Upper lobe of left lung (tissue), 6 donors: Measurements from ENCODE around the gene LAIR2. TPM values are rescaled to one million over a fixed set of nuclear protein-coding genes. Genes with fewer than 3 reads are reported as not detected.

Experiments
- ATAC-seq, 2 donors: fragments of 200-7000 bp; cut with Tn5 transposase; one replicate each; pipeline ENCODE4 v1.9.1; 2022; ENCODE audit warnings: mild to moderate bottlenecking in 2 of 2, moderate library complexity in 2 of 2; ENCODE audit not compliant: low FRiP score in 2 of 2
- DNase-seq, 2 donors: peaks; one replicate each; pipeline ENCODE4 v3.0.0-alpha.2; 2019 to 2020
- H3K27ac ChIP-seq, 4 donors: fragments of 200-600 bp; sonication (generic); one replicate each; pipeline ENCODE4 v1.5.1; 2016 to 2019
- H3K27me3 ChIP-seq, 4 donors: fragments of 200-600 bp; sonication (generic); one replicate each; pipeline ENCODE4 v1.5.1; 2017 to 2019
- H3K36me3 ChIP-seq, 4 donors: fragments of 200-600 bp; sonication (generic); one replicate each; pipeline ENCODE4 v1.5.1; 2016 to 2019
- H3K4me1 ChIP-seq, 4 donors: fragments of 200-600 bp; sonication (generic); one replicate each; pipeline ENCODE4 v1.5.1; 2018 to 2019
- H3K4me3 ChIP-seq, 4 donors: fragments of 200-600 bp; sonication (generic); one replicate each; pipeline ENCODE4 v1.5.1; 2017 to 2019; ENCODE audit warnings: mild to moderate bottlenecking in 2 of 4, moderate library complexity in 1 of 4
- H3K9me3 ChIP-seq, 4 donors: fragments of 200-600 bp; sonication (generic); one replicate each; pipeline ENCODE4 v1.5.1; 2018 to 2019
- CTCF ChIP-seq, 6 experiments: fragments of 450-650 bp in 4 of 6; fragments of 200-600 bp in 2 of 6; sonication (generic) in 2 of 6; IDR thresholded peaks; one replicate each; pipeline ENCODE4 v1.5.1; 2016 to 2019; ENCODE audit warnings: antibody characterized with exemption in 6 of 6
- EP300 ChIP-seq, 4 donors: sonication (generic); formaldehyde crosslinking; IDR thresholded peaks; one replicate each; pipeline ENCODE4 v1.5.1; 2017; ENCODE audit warnings: antibody characterized with exemption in 4 of 4, control low read depth in 2 of 4
- POLR2A ChIP-seq, 4 donors: fragments of 450-650 bp; IDR thresholded peaks; one replicate each; pipeline ENCODE4 v1.5.1; 2016 to 2017; ENCODE audit warnings: antibody characterized with exemption in 4 of 4, mild to moderate bottlenecking in 2 of 4
- POLR2AphosphoS5 ChIP-seq, 2 donors: sonication (generic); formaldehyde crosslinking; IDR thresholded peaks; one replicate each; pipeline ENCODE4 v1.5.1; 2017; ENCODE audit warnings: antibody characterized with exemption in 2 of 2
- WGBS, 2 donors: methylation state at CpG; one replicate each; pipeline ENCODE4 v1.1.5; 2017 to 2018; 5-methylcytosine and 5-hydroxymethylcytosine counted together
- total RNA-seq, 6 donors: library from RNA; depleted of rRNA in 4 of 6; stranded (reverse); fragments of >200 nt in 4 of 6; gene quantifications; one replicate each; pipeline versions ENCODE4 v1.1.0 to v1.2.1, GENCODE V29; 2016 to 2021
- donor health status: DM: no; HTN: no; CAD: no; lungs with moderate emphysema.
- donor health status: DM: no; HTN: yes; CAD: no; lungs with severe emphysema.

Gene LAIR2
- total RNA-seq, 6 donors from 2014 or later = not detected

- Histone ChIP-seq H3K36me3 (peaks cover 90 to 100% (median 99%) of the 10 kb centered on the region in 4 donors), H3K27me3 (no peaks in the 10 kb centered on the region), H3K4me3 (no peak overlapping the region), H3K4me1 (peaks cover 22 to 42% (median 27%) of the 10 kb centered on the region in 4 donors), H3K9me3 (no peaks in the 10 kb centered on the region), H3K27ac (no peak overlapping the region)
- no peak for TF ChIP-seq POLR2AphosphoS5 (IDR thresholded peaks at IDR 0.05)
- TF ChIP-seq CTCF (IDR thresholded peaks at IDR 0.05) = no peak
- TF ChIP-seq EP300 (IDR thresholded peaks at IDR 0.05) = no peak
- TF ChIP-seq POLR2A (IDR thresholded peaks at IDR 0.05) = no peak
- DNase-seq = peak in 1 of 2 donors; percentile 84
- 94 to 95% methylated on average over 35 to 44 of the region's 51 CpGs for WGBS, 2 donors
- ATAC-seq = no peak
Measured at GRCh38 chr19:54456423-54457373, 45.9 kb upstream of the LAIR2 start.

DNA sequence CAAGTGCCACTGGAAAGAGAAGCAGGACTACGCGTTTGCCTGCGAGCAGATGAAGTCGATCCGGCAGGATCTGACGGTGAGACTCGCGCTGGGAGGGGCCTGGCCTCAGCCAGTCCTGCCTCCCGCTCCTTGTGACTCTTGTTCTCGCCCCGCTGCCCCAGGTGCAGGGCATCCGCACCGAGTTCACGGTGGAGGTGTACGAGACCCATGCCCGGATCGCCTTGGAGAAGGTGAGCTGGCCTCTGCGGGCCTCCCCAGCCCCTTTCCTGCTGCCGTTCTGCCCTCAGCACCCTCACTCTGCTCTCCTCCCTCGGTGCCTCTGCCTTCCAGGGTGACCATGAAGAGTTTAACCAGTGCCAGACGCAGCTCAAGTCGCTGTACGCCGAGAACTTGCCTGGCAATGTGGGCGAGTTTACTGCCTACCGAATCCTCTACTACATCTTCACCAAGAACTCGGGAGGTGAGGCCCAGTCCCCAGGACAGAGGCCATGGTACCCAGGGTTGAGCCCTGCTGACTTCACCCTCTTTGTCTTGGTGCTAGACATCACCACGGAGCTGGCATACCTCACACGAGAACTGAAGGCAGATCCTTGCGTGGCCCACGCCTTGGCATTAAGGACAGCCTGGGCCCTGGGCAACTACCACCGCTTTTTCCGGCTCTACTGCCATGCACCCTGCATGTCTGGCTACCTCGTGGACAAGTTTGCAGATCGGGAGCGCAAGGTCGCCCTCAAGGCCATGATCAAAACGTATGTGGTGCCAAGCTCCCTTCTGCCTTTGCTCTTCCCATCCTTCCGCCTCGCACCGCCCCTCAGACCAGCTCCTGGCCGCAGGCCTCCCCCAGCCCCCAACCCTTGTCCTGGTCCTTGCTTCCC is 44.6 kb upstream of the LAIR2 start:
- Histone ChIP-seq H3K4me1 (peaks cover 29 to 42% (median 33%) of the 10 kb centered on the region in 4 donors), H3K27me3 (no peaks in the 10 kb centered on the region), H3K27ac (no peak overlapping the region), H3K4me3 (no peak overlapping the region), H3K36me3 (peaks cover 77 to 94% (median 93%) of the 10 kb centered on the region in 4 donors), H3K9me3 (no peaks in the 10 kb centered on the region)
- no peak for ATAC-seq
- TF ChIP-seq POLR2A (IDR thresholded peaks at IDR 0.05) (no peak), EP300 (IDR thresholded peaks at IDR 0.05) (no peak), CTCF (IDR thresholded peaks at IDR 0.05) (no peak), POLR2AphosphoS5 (IDR thresholded peaks at IDR 0.05) (no peak)
- 94 to 95% methylated on average over 40 to 42 of the region's 42 CpGs for WGBS, 2 donors
- peak in 1 of 2 donors; percentile 66 for DNase-seq

DNA sequence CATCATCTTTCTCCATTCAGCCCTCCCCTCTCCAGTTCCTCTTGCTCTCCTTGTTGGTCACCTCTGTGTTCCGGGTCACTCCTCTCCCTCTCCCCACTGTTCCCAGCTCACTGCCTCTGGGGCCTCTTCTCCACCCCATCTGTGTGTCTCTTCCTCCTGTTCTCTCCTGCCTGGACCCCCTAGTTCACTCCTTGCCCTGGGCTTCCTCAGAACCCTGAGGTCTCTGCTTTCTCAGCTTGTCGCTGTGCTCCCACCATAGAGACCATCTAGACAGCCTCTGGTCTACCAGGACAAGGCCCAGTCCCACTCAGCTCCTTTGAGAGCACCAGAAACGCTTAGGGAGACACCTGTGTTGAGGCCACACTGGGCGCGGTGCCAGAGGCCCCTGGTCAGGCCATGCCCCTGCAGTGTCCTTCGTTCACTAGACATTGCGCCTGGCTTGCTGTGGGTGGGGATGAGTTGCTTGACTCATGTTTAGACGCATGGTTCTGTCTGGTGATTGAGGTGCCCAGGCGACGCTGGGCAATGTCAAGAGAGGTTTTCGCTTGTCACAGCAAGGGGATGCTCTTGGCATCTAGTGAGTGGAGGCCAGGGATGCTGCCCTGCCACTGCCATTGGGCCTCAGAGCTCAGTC is 43.9 kb upstream of the LAIR2 start:
- TF ChIP-seq POLR2AphosphoS5 (IDR thresholded peaks at IDR 0.05) (no peak), CTCF (IDR thresholded peaks at IDR 0.05) (no peak), POLR2A (IDR thresholded peaks at IDR 0.05) (no peak), EP300 (IDR thresholded peaks at IDR 0.05) (no peak)
- peak in 1 of 2 donors; percentile 79 for DNase-seq
- no peak overlapping the region for H3K27ac ChIP-seq
- H3K36me3 ChIP-seq = peaks cover 69 to 86% (median 86%) of the 10 kb centered on the region in 4 donors
- H3K4me1 ChIP-seq = peaks cover 29 to 45% (median 33%) of the 10 kb centered on the region in 4 donors
- 89 to 91% methylated on average over 10 to 11 of the region's 11 CpGs for WGBS, 2 donors
- no peaks in the 10 kb centered on the region for H3K27me3 ChIP-seq
- no peak overlapping the region for H3K4me3 ChIP-seq
- no peaks in the 10 kb centered on the region for H3K9me3 ChIP-seq
- no peak for ATAC-seq

GRCh38 chr19:54459282-54460229 is 43.1 kb upstream of the LAIR2 start:
- Histone ChIP-seq H3K4me3 (no peak overlapping the region), H3K27me3 (no peaks in the 10 kb centered on the region), H3K36me3 (peaks cover 61 to 79% (median 78%) of the 10 kb centered on the region in 4 donors), H3K27ac (peak overlapping the region in 3 of 4 donors; percentile 39 to 98 (median 98)), H3K9me3 (no peaks in the 10 kb centered on the region), H3K4me1 (peaks cover 29 to 51% (median 33%) of the 10 kb centered on the region in 4 donors)
- DNase-seq (peak in 1 of 2 donors; percentile 42), ATAC-seq (no peak)
- TF ChIP-seq POLR2A (IDR thresholded peaks at IDR 0.05) (no peak), CTCF (IDR thresholded peaks at IDR 0.05) (no peak), EP300 (IDR thresholded peaks at IDR 0.05) (no peak), POLR2AphosphoS5 (IDR thresholded peaks at IDR 0.05) (no peak)
- WGBS, 2 donors = 72 to 82% methylated on average over 13 to 15 of the region's 16 CpGs
